ENCODE data around the gene MIER2.
"Not testable (repeated sequence)": the region's sequence is repeated elsewhere in the genome, so short reads cannot be mapped to it uniquely, and the experiment has no call there.

Gene MIER2

GRCh38 chr19:271856-272255 lies 72.7 kb downstream of the MIER2 start:
- Histone ChIP-seq H3K9me2 (replicated peaks; ENCODE audit: control insufficient read depth, low read length) (no peaks in the 10 kb centered on the region), H3K79me2 (ENCODE audit: control insufficient read depth, low read length) (no peaks in the 10 kb centered on the region), H3K4me3 (ENCODE audit: low read length) (no peak overlapping the region), H3K36me3 (ENCODE audit: control insufficient read depth, low read length) (no peaks in the 10 kb centered on the region), H4K20me1 (ENCODE audit: control insufficient read depth, insufficient read depth, low read depth, low read length) (no peaks in the 10 kb centered on the region), H3K27ac (ENCODE audit: low read depth, low read length) (no peak overlapping the region), H3K27me3 (ENCODE audit: control insufficient read depth, low read length) (peaks cover 8% of the 10 kb centered on the region), H3K9me3 (ENCODE audit: control insufficient read depth, insufficient read depth, low read length) (no peaks in the 10 kb centered on the region), H3K4me2 (ENCODE audit: low read length) (no peak overlapping the region), H3F3A (ENCODE audit: control insufficient read depth, insufficient read depth) (no peaks in the 10 kb centered on the region), H3K4me1 (ENCODE audit: control insufficient read depth, low read length) (peaks cover 7% of the 10 kb centered on the region)
- TF ChIP-seq CTCF (IDR thresholded peaks at IDR 0.05; ENCODE audit: low read depth, low read length, poor library complexity, severe bottlenecking): no peak
- no peak for TF ChIP-seq EZH2phosphoT487 (IDR thresholded peaks at IDR 0.05; ENCODE audit: borderline replicate concordance, low read length)

GRCh38 chr19:270766-271318 lies 73.8 kb downstream of the MIER2 start:
- not testable (repeated sequence) for H3K9me2 ChIP-seq (replicated peaks; ENCODE audit: control insufficient read depth, low read length); H3K4me1 ChIP-seq (ENCODE audit: control insufficient read depth, low read length); H3K36me3 ChIP-seq (ENCODE audit: control insufficient read depth, low read length); H3K9me3 ChIP-seq (ENCODE audit: control insufficient read depth, insufficient read depth, low read length); H3K4me3 ChIP-seq (ENCODE audit: low read length); H4K20me1 ChIP-seq (ENCODE audit: control insufficient read depth, insufficient read depth, low read depth, low read length); H3K27ac ChIP-seq (ENCODE audit: low read depth, low read length); H3F3A ChIP-seq (ENCODE audit: control insufficient read depth, insufficient read depth); H3K4me2 ChIP-seq (ENCODE audit: low read length); H3K79me2 ChIP-seq (ENCODE audit: control insufficient read depth, low read length)
- H3K27me3 ChIP-seq (ENCODE audit: control insufficient read depth, low read length): peaks cover 17% of the 10 kb centered on the region

GRCh38 chr19:269241-269640 lies 75.4 kb downstream of the MIER2 start:
- no peak overlapping the region for H3K4me2 ChIP-seq (ENCODE audit: low read length)
- TF ChIP-seq EZH2phosphoT487 (IDR thresholded peaks at IDR 0.05; ENCODE audit: borderline replicate concordance, low read length): no peak
- TF ChIP-seq CTCF (IDR thresholded peaks at IDR 0.05; ENCODE audit: low read depth, low read length, poor library complexity, severe bottlenecking): no peak
- no peaks in the 10 kb centered on the region for H3K36me3 ChIP-seq (ENCODE audit: control insufficient read depth, low read length)
- H3K9me2 ChIP-seq (replicated peaks; ENCODE audit: control insufficient read depth, low read length): no peaks in the 10 kb centered on the region
- H3K4me3 ChIP-seq (ENCODE audit: low read length): no peak overlapping the region
- peaks cover 7% of the 10 kb centered on the region for H3K4me1 ChIP-seq (ENCODE audit: control insufficient read depth, low read length)
- no peak overlapping the region for H3K27ac ChIP-seq (ENCODE audit: low read depth, low read length)
- no peaks in the 10 kb centered on the region for H3K9me3 ChIP-seq (ENCODE audit: control insufficient read depth, insufficient read depth, low read length)
- no peaks in the 10 kb centered on the region for H3K79me2 ChIP-seq (ENCODE audit: control insufficient read depth, low read length)
- H4K20me1 ChIP-seq (ENCODE audit: control insufficient read depth, insufficient read depth, low read depth, low read length): no peaks in the 10 kb centered on the region
- peaks cover 20% of the 10 kb centered on the region for H3K27me3 ChIP-seq (ENCODE audit: control insufficient read depth, low read length)
- no peaks in the 10 kb centered on the region for H3F3A ChIP-seq (ENCODE audit: control insufficient read depth, insufficient read depth)

GRCh38 chr19:262125-262524 lies 82.5 kb downstream of the MIER2 start:
- Histone ChIP-seq H3K79me2 (ENCODE audit: control insufficient read depth, low read length) (no peaks in the 10 kb centered on the region), H3K27ac (ENCODE audit: low read depth, low read length) (no peak overlapping the region), H3K4me3 (ENCODE audit: low read length) (no peak overlapping the region), H3K27me3 (ENCODE audit: control insufficient read depth, low read length) (peaks cover 15% of the 10 kb centered on the region), H3K4me2 (ENCODE audit: low read length) (no peak overlapping the region), H3F3A (ENCODE audit: control insufficient read depth, insufficient read depth) (no peaks in the 10 kb centered on the region), H3K9me2 (replicated peaks; ENCODE audit: control insufficient read depth, low read length) (no peaks in the 10 kb centered on the region), H3K4me1 (ENCODE audit: control insufficient read depth, low read length) (peaks cover 2% of the 10 kb centered on the region), H3K9me3 (ENCODE audit: control insufficient read depth, insufficient read depth, low read length) (no peaks in the 10 kb centered on the region), H3K36me3 (ENCODE audit: control insufficient read depth, low read length) (no peaks in the 10 kb centered on the region), H4K20me1 (ENCODE audit: control insufficient read depth, insufficient read depth, low read depth, low read length) (no peaks in the 10 kb centered on the region)
- TF ChIP-seq EZH2phosphoT487 (IDR thresholded peaks at IDR 0.05; ENCODE audit: borderline replicate concordance, low read length): no peak
- no peak for TF ChIP-seq CTCF (IDR thresholded peaks at IDR 0.05; ENCODE audit: low read depth, low read length, poor library complexity, severe bottlenecking)

GRCh38 chr19:256804-257203 lies 87.8 kb downstream of the MIER2 start:
- not testable (repeated sequence) for H3K9me2 ChIP-seq (replicated peaks; ENCODE audit: control insufficient read depth, low read length); H3F3A ChIP-seq (ENCODE audit: control insufficient read depth, insufficient read depth); H3K4me3 ChIP-seq (ENCODE audit: low read length); H3K36me3 ChIP-seq (ENCODE audit: control insufficient read depth, low read length); H3K27me3 ChIP-seq (ENCODE audit: control insufficient read depth, low read length); H3K27ac ChIP-seq (ENCODE audit: low read depth, low read length); H3K4me2 ChIP-seq (ENCODE audit: low read length); H3K4me1 ChIP-seq (ENCODE audit: control insufficient read depth, low read length); H3K9me3 ChIP-seq (ENCODE audit: control insufficient read depth, insufficient read depth, low read length); H4K20me1 ChIP-seq (ENCODE audit: control insufficient read depth, insufficient read depth, low read depth, low read length); H3K79me2 ChIP-seq (ENCODE audit: control insufficient read depth, low read length)
